Measurements from ENCODE around the gene GID8.
"Not testable (repeated sequence)": the region's sequence is repeated elsewhere in the genome, so short reads cannot be mapped to it uniquely, and the experiment has no call there.

GID8 gene

DNA sequence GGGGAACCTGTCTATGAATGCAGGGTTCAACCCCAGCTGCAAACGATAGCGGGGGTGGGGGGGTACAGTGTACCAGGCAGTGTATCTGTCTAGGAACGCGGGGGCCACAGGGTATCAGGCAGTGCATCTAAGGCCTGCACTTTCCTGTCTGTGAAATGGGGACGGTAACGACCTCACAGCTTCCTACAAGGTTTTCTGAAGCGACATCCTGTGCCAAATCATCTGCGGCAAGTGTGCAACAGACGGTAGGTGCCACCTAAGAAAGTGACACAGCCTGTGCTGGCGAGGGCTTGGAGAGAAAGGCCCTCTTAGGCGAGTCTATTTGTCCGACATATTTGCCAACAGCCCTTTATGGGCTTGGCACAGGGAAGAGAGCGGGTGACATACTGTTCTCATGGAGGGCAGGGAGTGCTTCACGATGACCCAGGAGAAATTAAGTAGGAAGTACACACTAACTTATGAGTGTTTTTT is 15.5 kb upstream of the GID8 start:
- DNase-seq (ENCODE audit: low read depth in 2 of 2): no peak

GRCh38 chr20:62923059-62923668 is 14.8 kb upstream of the GID8 start:
- DNase-seq (ENCODE audit: low read depth in 2 of 2): not testable (repeated sequence)

- DNase-seq (ENCODE audit: low read depth in 2 of 2): no peak
Observed at GRCh38 chr20:62923669-62924441, 14.1 kb upstream of the GID8 start.

DNA sequence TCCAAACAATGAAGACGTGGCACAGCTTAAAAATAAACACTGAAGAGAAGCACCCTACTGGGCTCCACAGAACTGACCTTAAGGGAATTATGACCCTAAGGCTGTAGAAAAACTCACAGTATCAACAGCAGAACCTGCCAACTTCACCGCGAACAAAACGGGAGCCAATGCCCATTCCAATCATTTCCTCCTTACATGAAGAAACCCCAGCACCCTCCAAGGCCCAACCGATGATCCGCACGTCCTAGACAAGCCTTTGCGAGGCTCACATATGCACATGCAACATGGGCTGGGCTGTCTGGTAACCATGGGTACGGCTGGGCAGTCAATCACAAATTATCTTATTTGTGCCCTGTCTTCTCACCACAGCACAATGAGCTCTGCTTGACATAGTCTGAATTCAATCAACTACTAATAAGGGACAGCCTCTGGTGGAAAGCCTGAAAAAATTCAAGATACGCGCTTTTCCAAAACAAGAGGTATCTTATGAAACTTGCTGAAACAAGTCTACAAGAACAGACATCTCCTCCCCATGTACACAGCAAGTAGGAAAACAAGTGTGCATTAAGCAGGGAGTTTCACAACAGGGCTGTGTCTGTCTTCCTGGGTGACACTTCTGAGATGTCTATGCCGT is 13.4 kb upstream of the GID8 start:
- DNase-seq (ENCODE audit: low read depth in 2 of 2): no peak

GRCh38 chr20:62925076-62925419 is 12.9 kb upstream of the GID8 start:
- DNase-seq (ENCODE audit: low read depth in 2 of 2): no peak

DNA sequence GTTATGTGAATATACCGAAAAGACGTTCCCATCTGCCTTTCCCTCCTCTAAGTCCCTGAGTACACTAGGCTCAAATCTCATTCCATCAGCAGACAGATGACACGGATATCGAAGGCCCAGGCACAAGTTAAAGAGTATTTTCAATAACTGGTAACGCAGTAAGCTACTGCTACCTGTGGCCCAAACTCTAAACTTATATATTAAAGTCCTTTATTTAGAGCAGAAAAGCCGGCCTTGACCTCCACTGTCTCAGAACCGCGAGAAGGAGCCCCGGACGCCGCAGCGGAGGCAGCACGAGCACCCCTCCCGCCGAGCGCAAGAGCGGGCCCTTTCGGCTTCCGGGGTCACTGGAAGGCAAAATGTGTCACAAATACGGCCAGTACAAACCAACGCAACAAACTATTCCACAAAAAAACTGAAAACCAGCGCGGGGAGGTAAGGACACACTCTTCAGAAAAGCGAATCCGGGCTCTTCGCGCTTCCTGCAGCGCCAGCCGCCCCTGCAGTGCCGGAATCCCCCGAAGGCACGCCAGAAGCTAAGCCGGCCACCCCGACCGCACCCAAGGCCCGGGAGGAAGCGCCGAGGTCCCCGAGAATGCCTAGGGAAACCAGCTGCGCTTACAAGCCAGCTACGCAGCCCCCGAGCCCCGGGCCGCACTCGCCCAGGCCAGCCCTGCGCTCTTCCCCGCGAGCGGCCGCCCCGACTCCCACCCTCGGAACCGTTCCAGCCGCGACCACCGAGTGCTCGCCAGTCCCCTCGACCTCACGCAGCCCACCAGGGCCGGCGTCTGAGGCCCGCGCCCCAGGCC is 12.3 kb upstream of the GID8 start:
- DNase-seq (ENCODE audit: low read depth in 2 of 2): no peak

DNA sequence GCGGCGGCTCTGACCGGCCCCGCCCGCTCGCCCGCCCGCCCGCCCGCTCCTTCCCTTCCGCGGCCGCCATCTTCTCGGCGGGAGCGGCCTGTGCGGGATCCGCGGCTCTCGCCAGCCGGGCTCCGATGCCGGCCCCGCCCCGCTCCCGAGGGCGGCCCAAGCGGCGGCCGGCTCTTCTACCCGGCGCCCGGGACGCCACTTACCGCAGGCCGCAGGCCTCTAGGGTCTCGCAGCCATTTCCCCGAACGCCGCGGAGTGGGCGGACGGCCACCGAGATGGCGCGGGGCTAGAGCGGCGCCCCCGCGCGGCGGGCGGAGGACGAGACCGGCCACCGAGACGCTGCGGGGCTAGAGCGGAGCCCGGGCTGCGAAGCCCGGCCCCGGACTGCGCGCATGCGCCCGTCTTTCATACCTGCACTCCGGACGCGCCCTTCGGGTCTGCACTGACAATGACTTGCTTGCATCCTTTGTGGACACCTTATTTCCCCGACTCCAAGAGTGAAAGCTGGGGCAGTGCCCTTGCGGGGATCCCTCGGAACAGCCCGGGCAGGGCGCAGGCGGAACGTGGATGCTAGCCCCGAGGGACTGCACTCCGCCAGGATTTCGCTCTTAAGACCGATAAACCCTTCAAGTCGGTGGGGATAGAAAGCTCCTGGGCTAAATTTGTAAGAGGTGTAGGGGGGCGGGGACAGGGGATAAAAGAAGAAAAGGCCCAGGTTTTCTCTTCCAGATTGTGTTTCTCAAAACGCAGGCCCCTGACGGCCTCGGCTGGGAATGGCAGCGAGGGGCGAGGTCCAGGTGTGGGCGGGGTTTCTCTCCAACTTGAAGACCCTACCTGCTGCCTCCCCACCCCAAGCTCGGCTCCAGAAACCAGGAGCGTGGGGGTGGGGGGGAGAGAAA is 11.5 kb upstream of the GID8 start, which contains the start of gene DIDO1:
Gene DIDO1 (minus strand): TSS at position 277 of the 899 bp plus-strand sequence.
- peak; percentile 37 to 44 for DNase-seq (ENCODE audit: low read depth in 2 of 2)

DNA sequence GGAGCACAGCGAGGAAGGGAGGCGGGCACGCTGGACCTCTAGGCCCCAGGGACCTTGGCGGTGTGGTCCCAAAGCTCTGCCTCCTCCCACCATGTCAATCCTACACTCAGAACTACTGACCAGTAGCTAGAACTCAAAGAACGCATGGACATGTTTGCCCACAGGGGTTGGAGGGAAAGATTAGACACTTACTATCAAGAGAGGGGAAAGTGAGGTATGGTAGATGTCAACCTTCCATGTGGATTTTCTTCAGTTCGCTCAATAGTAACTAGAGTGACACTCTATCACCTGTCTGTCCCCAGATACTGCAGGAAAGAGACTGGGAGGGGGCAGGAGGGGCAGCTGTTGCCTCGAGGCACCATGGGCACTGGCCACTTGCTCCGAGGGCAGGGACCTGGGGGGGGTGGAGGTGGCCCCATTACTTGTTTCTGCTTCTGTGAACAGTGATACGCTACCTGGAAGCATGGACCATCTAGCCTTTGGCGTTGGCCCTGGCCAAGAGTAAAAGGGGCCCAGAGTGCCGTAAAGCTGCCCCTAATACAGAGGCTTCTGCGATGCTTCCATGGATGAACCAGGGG is 10.7 kb upstream of the GID8 start:
- no peak for DNase-seq (ENCODE audit: low read depth in 2 of 2)

DNA sequence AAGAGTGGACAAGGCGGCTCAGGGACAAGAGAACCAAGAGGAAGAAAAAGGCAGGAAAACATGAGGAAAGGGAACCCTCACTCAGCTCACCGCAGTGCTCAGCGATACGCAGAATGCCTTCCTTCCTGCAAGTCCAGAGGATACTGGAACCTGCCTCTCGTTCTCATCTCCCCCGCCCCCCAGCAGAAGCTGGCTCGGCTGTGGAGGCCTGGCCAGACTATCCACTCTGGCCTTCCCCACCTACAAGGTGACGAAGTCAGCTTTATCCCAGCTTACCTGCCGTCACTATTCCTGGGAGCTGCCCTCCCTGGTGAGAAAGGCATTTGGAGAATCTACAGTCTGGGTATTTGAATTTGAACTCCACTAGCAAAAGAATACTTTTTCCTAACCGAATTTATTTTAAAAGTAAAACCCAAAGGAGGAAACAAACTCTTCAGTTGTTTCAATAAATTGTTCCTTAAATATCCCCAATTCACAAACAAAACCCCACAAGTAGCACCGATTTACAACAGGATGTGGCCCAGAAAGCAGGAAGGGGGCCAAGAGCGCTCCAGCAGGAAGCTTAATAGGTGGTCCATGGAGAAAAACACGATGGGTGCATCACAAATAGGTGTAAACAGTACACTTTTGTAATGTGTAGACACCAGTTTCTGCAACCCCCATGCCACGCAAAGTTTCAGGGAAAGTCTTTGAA is 9.6 kb upstream of the GID8 start:
- no peak for DNase-seq (ENCODE audit: low read depth in 2 of 2)

DNA sequence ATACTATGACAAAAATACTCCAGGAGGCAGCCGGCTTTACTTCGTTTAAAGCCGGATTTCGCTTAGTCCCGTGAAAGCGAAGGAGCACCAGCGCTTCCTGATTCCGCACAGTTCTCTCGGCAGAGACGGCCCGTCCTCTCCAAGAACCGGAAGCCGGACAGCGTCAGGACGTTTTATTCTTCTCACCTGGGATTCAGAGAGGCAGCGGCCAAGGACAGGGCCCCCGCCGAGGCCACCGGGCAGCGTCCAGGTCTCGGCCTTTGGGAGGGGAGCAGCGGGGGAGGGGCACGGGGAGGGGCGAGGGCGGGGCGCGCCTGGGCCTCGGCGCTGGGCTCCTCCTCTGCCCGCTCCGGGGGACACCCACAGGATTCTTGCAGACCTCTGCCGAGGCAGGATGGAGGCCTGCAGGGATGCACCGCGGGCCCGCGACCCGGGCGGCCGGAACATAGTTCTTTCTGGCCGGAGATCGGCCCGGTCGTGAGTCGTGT is 8.9 kb upstream of the GID8 start:
- no peak for DNase-seq (ENCODE audit: low read depth in 2 of 2)

DNA sequence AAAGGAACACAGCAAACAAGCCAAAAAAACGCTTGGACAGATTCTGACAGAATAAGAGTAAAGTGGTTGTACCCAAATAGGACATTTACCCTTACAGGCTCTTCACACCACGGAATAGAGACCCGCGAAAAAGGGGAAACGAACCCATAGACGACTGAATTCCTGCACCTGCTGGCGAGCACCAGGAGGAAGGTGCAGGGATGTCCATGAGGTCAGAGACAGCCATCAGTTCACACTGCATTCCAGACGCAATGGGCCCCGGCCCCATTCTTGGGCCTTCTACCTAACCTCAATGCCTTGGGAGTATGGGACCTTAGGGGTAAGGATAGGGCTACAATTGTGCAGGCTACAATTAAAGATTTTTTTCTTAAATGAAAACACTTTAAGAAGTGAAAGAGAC is 6.5 kb upstream of the GID8 start:
- DNase-seq (ENCODE audit: low read depth in 2 of 2): no peak

DNA sequence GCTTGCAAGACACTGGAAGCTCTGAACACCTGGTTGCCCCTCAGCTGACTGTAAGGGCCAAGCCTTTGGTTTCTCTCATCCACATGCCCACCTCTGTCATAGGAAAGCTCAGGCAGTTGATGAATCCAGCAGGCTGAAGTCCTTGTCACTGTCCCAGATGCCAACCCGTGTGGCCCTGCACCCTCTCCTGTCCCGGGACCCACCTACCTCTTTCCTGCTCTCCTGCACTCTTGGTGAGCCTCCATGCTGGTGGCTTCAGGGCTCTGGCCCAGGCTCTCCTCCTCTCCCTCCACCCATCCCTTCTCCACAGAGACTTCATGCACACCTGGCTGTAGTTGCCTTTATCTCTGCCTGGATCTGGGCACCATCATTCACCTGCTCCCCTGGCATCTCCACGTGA is 4.0 kb upstream of the GID8 start:
- no peak for DNase-seq (ENCODE audit: low read depth in 2 of 2)

GRCh38 chr20:62935204-62935967 is 2.6 kb upstream of the GID8 start:
- DNase-seq (ENCODE audit: low read depth in 2 of 2): no peak

DNA sequence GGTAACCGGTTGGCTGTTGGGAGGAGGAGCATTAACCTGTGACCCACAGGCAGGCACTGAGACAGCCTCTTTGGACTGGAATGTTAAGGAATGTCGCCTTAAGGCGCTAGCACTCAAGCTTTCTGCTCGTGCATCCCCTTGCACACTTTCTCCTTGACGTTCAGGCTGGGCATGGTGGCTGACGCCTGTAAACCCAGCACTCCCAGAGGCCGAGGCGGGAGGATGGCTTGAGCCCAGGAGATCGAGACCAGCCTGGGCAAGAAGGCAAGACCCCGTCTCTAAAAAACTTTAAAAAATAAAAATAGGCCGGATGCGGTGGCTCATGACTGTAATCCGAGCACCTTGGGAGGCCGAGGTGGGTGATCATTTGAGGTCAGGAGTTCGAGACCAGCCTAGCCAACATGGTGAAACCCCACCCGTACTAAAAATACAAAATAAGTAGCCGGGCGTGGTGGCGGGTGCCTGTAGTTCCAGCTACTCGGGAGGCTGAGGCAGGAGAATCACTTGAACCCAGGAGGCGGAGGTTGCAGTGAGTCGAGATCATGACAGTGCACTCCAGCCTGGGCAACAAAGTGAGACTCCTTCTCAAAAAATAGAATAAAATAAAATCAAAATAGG is 1.9 kb upstream of the GID8 start:
- no peak for DNase-seq (ENCODE audit: low read depth in 2 of 2)

DNA sequence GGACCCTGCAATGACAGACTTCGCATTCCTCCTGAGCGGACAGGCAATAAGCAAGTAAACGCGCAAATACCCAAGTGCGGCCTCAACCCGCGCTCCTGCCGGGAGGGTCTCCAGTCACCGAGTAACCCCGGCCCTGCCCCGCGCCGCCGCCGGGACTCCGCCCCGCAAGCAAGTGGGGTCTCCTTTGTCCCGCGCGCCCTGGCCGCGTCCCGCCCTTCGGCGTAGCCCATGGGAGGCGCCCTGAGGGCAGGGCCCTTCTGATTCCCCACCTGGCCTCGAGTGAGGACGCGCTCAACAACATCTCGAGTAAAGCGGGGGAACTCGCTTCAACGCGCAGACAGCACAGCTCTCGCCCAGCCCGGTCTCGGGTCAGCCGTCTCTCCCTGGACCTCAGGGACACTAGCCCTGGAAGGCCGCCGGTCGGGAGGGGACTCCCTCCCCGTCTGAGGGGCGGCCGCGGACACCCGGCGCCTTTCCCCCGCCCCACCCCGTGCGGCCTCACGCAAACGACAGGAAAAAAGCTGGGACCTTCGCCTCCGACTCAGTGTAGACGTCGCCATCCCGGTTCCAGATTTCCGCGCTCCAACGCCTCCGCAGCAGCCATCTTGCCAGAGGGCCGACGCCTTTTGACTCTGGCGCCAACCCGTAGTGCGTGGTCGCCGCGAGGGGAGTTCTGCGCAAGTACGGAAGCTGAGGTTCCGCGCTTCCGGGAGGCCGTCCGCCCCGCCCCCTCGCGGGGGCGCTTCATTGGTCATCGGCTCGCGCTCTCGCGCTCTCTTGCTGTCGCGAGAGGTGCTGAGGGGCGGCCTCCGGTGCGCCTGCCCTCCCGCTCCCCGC is 461 bp upstream of the GID8 start:
- DNase-seq (ENCODE audit: low read depth in 2 of 2): peak; percentile 85 to 90

GRCh38 chr20:62940875-62941274 is 2.9 kb downstream of the GID8 start:
- no peak for DNase-seq (ENCODE audit: low read depth in 2 of 2)

GRCh38 chr20:62941792-62942191 is 3.8 kb downstream of the GID8 start:
- DNase-seq (ENCODE audit: low read depth in 2 of 2): no peak

DNA sequence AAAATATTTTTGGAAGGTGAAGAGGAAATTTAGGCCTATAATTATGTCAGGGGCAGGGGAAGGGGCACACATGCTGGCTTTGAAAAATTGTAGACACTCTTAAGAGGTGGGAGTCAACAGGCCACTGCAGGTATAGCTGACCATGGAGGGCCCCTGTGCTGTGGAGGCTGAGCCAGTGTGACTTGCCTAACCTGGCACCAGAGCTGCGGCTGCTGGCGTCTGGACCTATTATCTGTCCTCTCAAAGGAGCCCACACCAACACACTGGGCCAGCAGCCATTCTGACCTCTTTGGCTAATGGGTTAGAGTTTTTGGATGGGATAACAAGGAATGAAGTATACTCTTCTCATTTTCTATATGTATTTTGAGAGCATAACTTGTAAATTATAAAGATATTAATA is 4.5 kb downstream of the GID8 start:
- no peak for DNase-seq (ENCODE audit: low read depth in 2 of 2)

Measured in fibroblast of skin of left biceps (primary cell).